Large intestine (tissue), 3 donors: ENCODE measurements around the gene DNAJB6. TPM values are rescaled to one million over a fixed set of nuclear protein-coding genes. Genes with fewer than 3 reads are reported as not detected.

Experiments used
- DNase-seq, 2 donors: peaks; one replicate each; pipeline versions ENCODE4 v3.0.0 to v3.0.0-alpha.2; 2013
- H3K27ac ChIP-seq: one replicate; pipeline ENCODE4 v1.5.1; 2013; ENCODE audit warnings: low read length
- H3K27me3 ChIP-seq: 2 replicates; pipeline ENCODE4 v1.6.1; 2013; ENCODE audit warnings: low read length; ENCODE audit not compliant: control insufficient read depth, insufficient read depth
- H3K36me3 ChIP-seq: 2 replicates; pipeline ENCODE4 v1.6.1; 2013; ENCODE audit warnings: low read length; ENCODE audit not compliant: control insufficient read depth, insufficient read depth
- H3K4me1 ChIP-seq: one replicate; pipeline ENCODE4 v1.6.1; 2013; ENCODE audit warnings: low read length; ENCODE audit not compliant: control insufficient read depth, insufficient read depth
- H3K4me3 ChIP-seq: one replicate; pipeline ENCODE4 v1.5.1; 2013; ENCODE audit warnings: low read length
- H3K9me3 ChIP-seq: one replicate; pipeline ENCODE4 v1.6.1; 2013; ENCODE audit warnings: mild to moderate bottlenecking, low read depth, low read length, moderate library complexity; ENCODE audit not compliant: control insufficient read depth
- WGBS: methylation state at CpG from one replicate; pipeline ENCODE4 v1.1.5; 2013; ENCODE audit warnings: low lambda C conversion rate; ENCODE audit not compliant: insufficient coverage; 5-methylcytosine and 5-hydroxymethylcytosine counted together
- polyA plus RNA-seq: library from polyadenylated mRNA; unstranded; fragments of 120-200 nt; gene quantifications from one replicate; pipeline ENCODE4 v1.2.1, GENCODE V29; 2013

DNAJB6 gene
- polyA plus RNA-seq, 1 donor, result 102 TPM

DNA sequence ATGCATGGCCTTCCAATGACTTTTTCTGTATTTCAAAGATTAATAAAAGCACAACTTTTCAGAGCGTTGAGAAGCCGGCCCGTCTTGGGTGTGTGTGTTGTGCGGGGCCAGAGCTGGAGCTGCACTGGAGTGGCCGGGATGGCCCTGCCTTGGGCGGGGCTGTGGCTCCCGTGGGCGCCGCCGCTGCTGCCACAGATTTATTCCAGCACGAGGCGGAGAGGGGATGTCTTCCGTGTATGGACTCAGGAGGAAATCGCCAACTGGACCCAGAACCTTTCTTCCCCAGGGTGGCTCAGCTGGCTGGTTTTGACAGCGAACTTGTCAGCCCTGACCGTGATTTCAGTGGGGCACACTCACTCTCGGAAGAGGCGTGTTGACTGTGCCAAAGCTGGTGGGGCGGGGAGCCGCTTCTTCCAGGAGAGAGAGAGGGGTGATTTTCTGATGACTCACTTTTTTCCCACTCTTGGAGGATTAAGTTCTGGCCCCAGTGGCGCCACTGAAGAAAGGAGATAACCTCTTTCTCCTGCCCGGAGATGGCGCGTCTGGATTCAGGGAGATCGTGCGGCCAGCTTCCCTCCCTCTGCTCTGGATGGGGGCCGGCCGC lies 72.4 kb downstream of the DNAJB6 start:
- H3K4me3 ChIP-seq, result no peak overlapping the region
- H3K27ac ChIP-seq, result no peak overlapping the region
- DNase-seq, result no peak
- no peaks in the 10 kb centered on the region for H3K4me1 ChIP-seq
- peaks cover 24% of the 10 kb centered on the region for H3K36me3 ChIP-seq
- H3K27me3 ChIP-seq, result no peaks in the 10 kb centered on the region
- H3K9me3 ChIP-seq, result peaks cover 8% of the 10 kb centered on the region
- WGBS, result no CpG with 5 or more reads among the region's 28 CpGs

DNA sequence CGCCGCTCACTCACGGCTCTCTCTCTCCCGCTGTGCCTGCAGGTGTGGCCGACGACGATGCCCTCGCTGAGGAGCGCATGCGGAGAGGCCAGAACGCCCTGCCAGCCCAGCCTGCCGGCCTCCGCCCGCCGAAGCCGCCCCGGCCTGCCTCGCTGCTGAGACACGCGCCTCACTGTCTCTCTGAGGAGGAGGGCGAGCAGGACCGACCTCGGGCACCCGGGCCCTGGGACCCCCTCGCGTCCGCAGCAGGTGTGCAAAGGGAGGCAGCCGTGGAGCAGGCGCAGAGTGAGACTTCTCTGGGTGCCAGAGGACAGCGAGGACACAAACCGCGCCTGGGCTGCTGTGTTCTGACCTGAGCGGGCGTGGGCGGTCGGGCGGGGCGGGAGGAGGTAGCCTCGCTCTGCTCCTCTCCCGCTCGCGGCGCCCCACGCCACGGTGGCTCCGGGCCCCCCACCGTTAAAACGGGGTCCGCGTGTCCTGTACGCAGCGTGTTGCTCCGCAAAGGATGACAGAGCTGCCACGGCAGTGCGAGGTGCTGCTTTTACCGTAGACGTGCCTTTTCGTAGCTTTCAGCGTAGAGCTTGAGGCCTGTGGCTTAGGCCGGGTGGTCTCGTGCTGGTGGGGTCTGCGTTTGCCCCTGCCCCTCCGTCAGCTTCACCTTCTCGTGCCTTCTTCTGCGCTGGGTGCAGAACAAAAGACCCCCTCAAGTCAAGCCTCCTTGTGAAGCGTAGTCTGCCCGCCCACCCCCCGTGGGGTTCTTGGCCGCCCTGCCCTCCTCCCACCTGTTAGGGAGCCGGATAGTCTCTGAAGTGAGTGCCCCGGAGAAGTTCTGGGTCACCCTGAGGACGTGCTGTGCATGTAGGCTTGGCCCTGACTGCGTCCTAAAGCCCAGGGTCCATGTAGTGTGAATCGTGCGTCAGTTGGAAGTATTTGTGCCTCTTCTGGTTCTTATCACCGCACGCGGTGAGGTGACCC lies 73.2 kb downstream of the DNAJB6 start:
- DNase-seq, result no peak
- Histone ChIP-seq H3K4me3 (no peak overlapping the region), H3K9me3 (peaks cover 8% of the 10 kb centered on the region), H3K4me1 (no peaks in the 10 kb centered on the region), H3K27ac (no peak overlapping the region), H3K27me3 (no peaks in the 10 kb centered on the region), H3K36me3 (peaks cover 28% of the 10 kb centered on the region)
- WGBS, result 100% methylated on average over 3 of the region's 78 CpGs

DNA sequence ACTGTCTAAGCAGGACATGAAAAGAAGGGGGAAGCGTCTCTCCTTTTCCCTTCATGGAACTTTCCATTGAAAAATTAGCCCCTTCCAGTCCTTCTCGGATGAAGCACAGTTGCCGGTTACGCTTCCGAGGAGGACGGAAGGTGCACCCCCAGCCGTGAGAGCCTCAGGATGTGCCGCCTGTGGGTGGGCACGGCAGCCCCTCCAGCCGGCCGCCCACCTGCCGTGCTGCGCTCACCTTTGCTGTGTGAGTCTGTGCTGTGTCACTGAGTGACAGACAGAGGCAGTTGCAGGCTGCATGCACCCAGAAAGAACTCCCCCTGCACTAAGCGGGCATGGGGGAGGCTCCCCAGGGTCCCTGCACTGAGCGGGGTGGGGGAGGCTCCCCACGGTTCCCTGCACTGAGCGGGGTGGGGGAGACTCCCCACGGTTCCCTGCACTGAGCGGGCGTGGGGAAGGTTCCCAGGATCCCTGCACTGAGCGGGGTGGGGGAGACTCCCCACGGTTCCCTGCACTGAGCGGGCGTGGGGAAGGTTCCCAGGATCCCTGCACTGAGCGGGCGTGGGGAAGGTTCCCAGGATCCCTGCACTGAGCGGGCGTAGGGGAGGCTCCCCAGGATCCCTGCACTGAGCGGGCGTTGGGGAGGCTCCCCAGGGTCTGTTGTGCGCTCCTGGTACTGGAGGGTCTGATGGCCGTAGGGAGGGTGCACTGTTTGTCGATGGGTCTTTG lies 74.2 kb downstream of the DNAJB6 start:
- WGBS, result no CpG with 5 or more reads among the region's 33 CpGs
- Histone ChIP-seq H3K4me3 (no peak overlapping the region), H3K27me3 (no peaks in the 10 kb centered on the region), H3K36me3 (peaks cover 34% of the 10 kb centered on the region), H3K4me1 (no peaks in the 10 kb centered on the region), H3K9me3 (peaks cover 10% of the 10 kb centered on the region), H3K27ac (no peak overlapping the region)
- no peak for DNase-seq

DNA sequence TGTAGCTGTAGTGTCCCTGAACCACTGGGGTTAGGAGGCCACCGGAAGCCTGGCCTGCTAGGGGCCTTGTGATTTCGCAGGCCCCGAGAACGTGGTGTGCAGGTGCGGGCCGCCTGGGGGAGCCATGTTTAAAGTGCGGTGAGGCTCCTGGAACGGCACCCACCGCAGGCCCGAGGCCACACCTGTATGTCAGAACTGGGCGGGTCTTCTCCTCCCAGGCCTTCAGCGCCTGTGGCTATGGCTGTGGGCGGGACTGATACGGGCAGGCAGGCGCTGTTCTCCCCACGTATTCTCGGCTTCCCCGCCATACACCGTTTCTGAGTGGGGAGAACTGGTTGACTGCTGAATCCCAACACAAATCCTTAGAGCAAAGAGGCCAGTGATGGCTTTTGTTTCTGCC lies 74.8 kb downstream of the DNAJB6 start:
- Histone ChIP-seq H3K4me3 (no peak overlapping the region), H3K27me3 (no peaks in the 10 kb centered on the region), H3K36me3 (peaks cover 38% of the 10 kb centered on the region), H3K27ac (no peak overlapping the region), H3K4me1 (no peaks in the 10 kb centered on the region), H3K9me3 (peaks cover 12% of the 10 kb centered on the region)
- no peak for DNase-seq
- no CpG with 5 or more reads among the region's 19 CpGs for WGBS

DNA sequence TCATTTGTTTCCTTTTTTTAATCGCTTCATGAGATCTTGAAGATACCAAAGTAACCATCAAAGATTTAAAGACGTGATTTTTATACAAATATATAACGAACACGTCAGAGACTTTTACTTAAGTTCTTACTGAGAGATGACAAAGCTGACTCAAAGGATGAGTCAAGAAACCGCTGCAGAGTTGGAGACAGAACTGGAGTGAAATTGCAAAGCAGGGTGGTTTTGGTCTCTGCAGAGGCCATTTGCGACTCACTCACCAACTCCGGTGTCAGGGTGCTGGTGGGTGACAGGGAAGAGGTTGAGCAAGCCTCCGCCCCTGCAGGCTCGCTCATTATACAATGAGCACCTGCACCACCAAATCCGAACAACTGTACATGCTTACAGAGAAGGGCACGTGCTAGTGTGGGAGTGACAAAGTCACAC lies 75.2 kb downstream of the DNAJB6 start:
- WGBS, result 100% methylated on average over 1 of the region's 11 CpGs
- Histone ChIP-seq H3K27ac (no peak overlapping the region), H3K4me1 (no peaks in the 10 kb centered on the region), H3K9me3 (peaks cover 8% of the 10 kb centered on the region), H3K36me3 (peaks cover 42% of the 10 kb centered on the region), H3K27me3 (no peaks in the 10 kb centered on the region), H3K4me3 (no peak overlapping the region)
- DNase-seq, result no peak

DNA sequence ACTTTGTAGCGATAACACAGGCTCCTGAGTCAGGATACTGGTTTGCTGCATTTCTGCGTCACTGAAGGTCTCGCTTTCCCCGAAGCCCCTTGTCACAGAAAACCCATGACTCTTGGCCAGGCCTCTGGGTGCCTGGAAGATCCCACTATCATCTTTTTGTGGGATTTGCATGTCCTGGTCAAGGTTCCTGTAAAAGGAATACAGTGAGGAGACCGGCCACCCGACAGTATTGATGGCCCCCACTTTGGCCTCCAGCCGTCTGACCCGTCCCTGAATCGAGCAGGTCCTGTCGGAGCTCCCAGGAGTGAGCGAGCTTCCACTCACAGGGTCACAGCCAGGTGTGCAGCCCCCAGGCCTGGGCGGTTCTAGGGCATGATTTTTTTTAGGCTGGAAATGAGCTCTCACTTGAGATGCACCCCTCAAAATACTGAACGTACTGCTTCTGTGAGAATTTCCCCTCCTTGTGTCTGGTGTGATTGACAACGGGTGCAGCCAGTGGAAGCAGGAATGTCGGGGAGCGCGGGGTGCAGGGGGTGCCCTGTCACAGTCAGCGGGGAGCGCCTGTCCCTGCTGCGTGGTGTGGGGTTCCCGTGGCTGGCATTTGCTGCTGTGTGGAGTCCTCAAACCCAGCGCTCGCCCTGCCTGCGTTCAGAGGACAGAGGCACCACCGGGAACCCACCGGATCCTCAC lies 75.8 kb downstream of the DNAJB6 start:
- no peak for DNase-seq
- H3K36me3 ChIP-seq, result peaks cover 44% of the 10 kb centered on the region

DNA sequence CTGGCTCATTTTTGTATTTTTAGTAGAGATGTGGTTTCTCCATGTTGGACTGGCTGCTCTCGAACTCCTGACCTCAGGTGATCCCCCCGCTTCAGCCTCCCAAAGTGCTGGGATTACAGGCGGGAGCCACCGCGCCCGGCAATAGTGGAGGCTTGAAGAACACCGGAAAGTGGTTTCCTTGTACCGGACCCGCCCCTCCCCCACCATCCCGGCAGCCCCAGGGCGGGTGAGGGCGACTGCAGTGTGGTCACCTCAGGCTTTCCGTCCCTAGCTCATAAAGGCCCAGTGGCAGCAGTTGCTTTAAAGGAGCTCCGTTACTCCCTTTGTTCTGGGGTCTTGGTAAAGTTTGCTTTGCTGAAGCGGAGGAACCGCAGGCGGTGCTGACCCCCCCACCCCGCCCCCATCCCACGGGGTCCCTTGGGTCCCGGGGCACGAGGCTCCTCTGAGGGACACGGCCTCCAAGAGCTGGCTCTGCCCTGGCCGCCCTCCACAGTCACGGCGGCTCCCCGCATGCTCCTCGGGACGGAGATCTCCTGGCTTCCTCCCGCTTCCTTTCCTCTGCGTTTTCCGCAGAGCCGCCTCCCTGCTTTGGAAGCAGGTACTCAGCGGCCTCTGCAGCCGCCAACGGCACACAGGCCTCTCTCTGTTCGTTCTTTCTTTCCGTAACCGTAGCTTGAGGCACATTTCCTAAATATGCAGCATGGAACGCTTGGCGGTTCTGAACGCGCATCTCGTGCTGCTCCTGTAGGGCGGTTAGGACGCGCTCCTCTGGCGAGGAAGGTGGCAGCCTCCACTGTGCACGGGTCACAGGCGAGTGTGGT lies 77.3 kb downstream of the DNAJB6 start:
- Histone ChIP-seq H3K4me1 (no peaks in the 10 kb centered on the region), H3K36me3 (peaks cover 42% of the 10 kb centered on the region), H3K4me3 (no peak overlapping the region), H3K27ac (no peak overlapping the region), H3K27me3 (no peaks in the 10 kb centered on the region), H3K9me3 (peaks cover 5% of the 10 kb centered on the region)
- no peak for DNase-seq
- no CpG with 5 or more reads among the region's 49 CpGs for WGBS

More for the DNA sequence above, 75.8 kb downstream of the DNAJB6 start:
- Histone ChIP-seq H3K27me3 (no peaks in the 10 kb centered on the region), H3K27ac (no peak overlapping the region), H3K9me3 (peaks cover 6% of the 10 kb centered on the region), H3K4me1 (no peaks in the 10 kb centered on the region), H3K4me3 (no peak overlapping the region)
- WGBS, result no CpG with 5 or more reads among the region's 26 CpGs

DNA sequence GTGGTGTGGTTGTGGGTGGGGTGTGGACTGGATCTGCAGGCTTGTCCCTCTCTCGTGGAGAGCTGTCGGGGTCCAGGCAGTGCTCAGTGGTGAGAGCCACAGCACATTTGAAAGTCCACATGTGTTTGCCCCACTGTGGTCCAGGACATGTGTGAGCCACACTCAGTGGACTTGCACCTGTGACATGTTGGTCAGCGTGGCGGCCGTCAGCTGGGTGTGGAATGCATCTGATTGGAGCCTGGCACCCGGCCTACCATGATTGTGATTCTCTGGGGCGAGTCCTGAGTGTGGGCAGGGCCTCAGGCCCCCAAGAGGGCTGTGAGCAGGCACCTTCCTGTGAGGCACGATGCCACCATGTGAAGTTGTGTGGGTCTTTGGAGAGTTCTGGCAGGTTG lies 77.9 kb downstream of the DNAJB6 start:
- H3K9me3 ChIP-seq, result peaks cover 3% of the 10 kb centered on the region
- DNase-seq, result no peak
- no peak overlapping the region for H3K4me3 ChIP-seq
- H3K4me1 ChIP-seq, result no peaks in the 10 kb centered on the region
- peaks cover 42% of the 10 kb centered on the region for H3K36me3 ChIP-seq
- no peaks in the 10 kb centered on the region for H3K27me3 ChIP-seq
- no peak overlapping the region for H3K27ac ChIP-seq
- WGBS, result no CpG with 5 or more reads among the region's 8 CpGs

DNA sequence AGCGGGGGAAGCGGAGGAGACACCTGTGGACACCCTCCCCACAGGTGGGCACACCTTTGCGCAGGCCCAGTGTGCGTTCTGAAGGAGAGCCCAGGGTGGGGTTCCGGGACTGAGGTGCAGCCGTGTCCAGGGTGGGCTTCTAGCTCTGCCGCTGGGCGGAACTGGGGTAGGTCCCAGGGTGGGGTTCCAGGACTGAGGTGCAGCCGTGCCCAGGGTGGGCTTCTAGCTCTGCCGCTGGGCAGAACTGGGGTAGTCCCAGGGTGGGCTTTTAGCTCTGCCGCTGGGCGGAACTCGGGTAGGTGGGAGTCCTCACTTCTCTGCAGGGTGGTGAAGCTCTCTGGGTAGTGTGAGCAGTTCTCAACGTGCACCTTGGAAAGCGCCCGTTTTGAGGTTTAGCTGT lies 78.7 kb downstream of the DNAJB6 start:
- H3K36me3 ChIP-seq, result peaks cover 37% of the 10 kb centered on the region
- WGBS, result no CpG with 5 or more reads among the region's 16 CpGs
- peaks cover 3% of the 10 kb centered on the region for H3K9me3 ChIP-seq
- no peak overlapping the region for H3K27ac ChIP-seq
- DNase-seq, result no peak
- H3K27me3 ChIP-seq, result no peaks in the 10 kb centered on the region
- H3K4me3 ChIP-seq, result no peak overlapping the region
- H3K4me1 ChIP-seq, result no peaks in the 10 kb centered on the region
